Fibroblast of lung (primary cell): Measurements from ENCODE around the gene SYT7. TPM values are rescaled to one million over a fixed set of nuclear protein-coding genes. Genes with fewer than 3 reads are reported as not detected.
A peak's percentile ranks its signal among the peaks of the same experiment; 100 is the strongest.

ENCODE experiments used
- DNase-seq, 2 donors: peaks; one replicate each; pipeline versions ENCODE4 v3.0.0 to v3.0.0-alpha.2; 2010; ENCODE audit warnings: low read depth in 2 of 2
- H2AFZ ChIP-seq: 2 replicates; pipeline ENCODE4 v1.5.1; 2012; ENCODE audit warnings: low read length, control low read depth, inconsistent platforms
- H3K27ac ChIP-seq: 2 replicates; pipeline ENCODE4 v1.5.1; 2011; ENCODE audit warnings: low read length, control low read depth; ENCODE audit not compliant: insufficient read depth
- H3K27me3 ChIP-seq: 2 replicates; pipeline ENCODE4 v1.5.1; 2011; ENCODE audit warnings: mild to moderate bottlenecking, low read length; ENCODE audit not compliant: control insufficient read depth, insufficient read depth
- H3K36me3 ChIP-seq: 2 replicates; pipeline ENCODE4 v1.5.1; 2011; ENCODE audit warnings: low read length; ENCODE audit not compliant: control insufficient read depth, insufficient read depth
- H3K4me1 ChIP-seq: 2 replicates; pipeline ENCODE4 v1.5.1; 2011; ENCODE audit warnings: low read length; ENCODE audit not compliant: control insufficient read depth, insufficient read depth; ENCODE audit errors: extremely low read depth
- H3K4me2 ChIP-seq: 2 replicates; pipeline ENCODE4 v1.5.1; 2011; ENCODE audit warnings: low read length, control low read depth; ENCODE audit not compliant: insufficient read depth; ENCODE audit errors: extremely low read depth
- H3K4me3 ChIP-seq, 4 experiments: fragments of 200-600 bp in 1 of 4; sonication (generic) in 1 of 4; replicated peaks in 1 of 4; 2 replicates each; pipeline ENCODE4 v1.5.1; 2011 to 2016; ENCODE audit warnings: low read length in 4 of 4, low read depth in 3 of 4, mild to moderate bottlenecking in 3 of 4, control low read depth in 2 of 4, inconsistent platforms in 1 of 4, mixed read lengths in 1 of 4; ENCODE audit not compliant: insufficient read depth in 1 of 4; ENCODE audit errors: control extremely low read depth in 1 of 4
- H3K79me2 ChIP-seq: 2 replicates; pipeline ENCODE4 v1.5.1; 2012; ENCODE audit warnings: mild to moderate bottlenecking, low read length, inconsistent platforms; ENCODE audit not compliant: control insufficient read depth, insufficient read depth
- H3K9ac ChIP-seq: 2 replicates; pipeline ENCODE4 v1.5.1; 2011; ENCODE audit warnings: mild to moderate bottlenecking, low read length, control low read depth; ENCODE audit not compliant: insufficient read depth
- H3K9me3 ChIP-seq: 2 replicates; pipeline ENCODE4 v1.5.1; 2012; ENCODE audit warnings: low read depth, low read length; ENCODE audit not compliant: control insufficient read depth, insufficient read depth
- H4K20me1 ChIP-seq: 2 replicates; pipeline ENCODE4 v1.5.1; 2011; ENCODE audit warnings: low read length; ENCODE audit not compliant: control insufficient read depth, insufficient read depth; ENCODE audit errors: extremely low read depth
- CTCF ChIP-seq, 2 donors: IDR thresholded peaks in 1 of 2; conservative IDR thresholded peaks in 1 of 2; 1 replicate in 1 of 2; 2 replicates in 1 of 2; pipeline ENCODE4 v1.5.1; 2011 to 2012; ENCODE audit warnings: low read length in 2 of 2, control low read depth in 1 of 2, inconsistent platforms in 1 of 2, low read depth in 1 of 2, mild to moderate bottlenecking in 1 of 2
- EZH2 ChIP-seq: IDR thresholded peaks from 2 replicates; pipeline ENCODE4 v1.5.1; 2012; ENCODE audit warnings: low read length, control low read depth, mild to moderate bottlenecking; ENCODE audit errors: missing control alignments
- polyA plus RNA-seq, 2 donors: library from polyadenylated mRNA; depleted of rRNA in 1 of 2; stranded (reverse) in 1 of 2; unstranded in 1 of 2; fragments of >200 nt; gene quantifications; 2 replicates each; pipeline ENCODE4 v1.2.1, GENCODE V29; 2011 to 2012; ENCODE audit warnings: missing spikeins in 1 of 2
- total RNA-seq: library from RNA; depleted of rRNA; stranded (reverse); fragments of >200 nt; gene quantifications from 2 replicates; pipeline ENCODE4 v1.2.1, GENCODE V29; 2014

The SYT7 gene
- total and polyA plus RNA-seq, 2 donors (not counting 1 experiment from before 2014, with no cell fraction given): 2.5 to 25.9 TPM

- H4K20me1 ChIP-seq: no peaks in the 10 kb centered on the region
- TF ChIP-seq CTCF (conservative IDR thresholded peaks at IDR 0.05 in 1 of 2, IDR thresholded peaks at IDR 0.05 in 1 of 2; ENCODE audit: low read depth in 1 of 2, low read length in 2 of 2) (peak; percentile 80 to 84), EZH2 (no peak)
These were observed 103.1 kb downstream of the SYT7 start for GRCh38 chr11:61477727-61478148.

GRCh38 chr11:61477126-61477525 is 103.8 kb downstream of the SYT7 start:
- Histone ChIP-seq H3K4me1 (no peaks in the 10 kb centered on the region), H3K36me3 (no peaks in the 10 kb centered on the region), H3K27me3 (no peaks in the 10 kb centered on the region), H2AFZ (no peak overlapping the region), H3K27ac (no peak overlapping the region), H3K4me2 (no peak overlapping the region), H3K9me3 (no peaks in the 10 kb centered on the region), H3K79me2 (no peaks in the 10 kb centered on the region), H3K4me3 (no peak overlapping the region), H4K20me1 (no peaks in the 10 kb centered on the region), H3K9ac (no peak overlapping the region)
- no peak for TF ChIP-seq CTCF (conservative IDR thresholded peaks at IDR 0.05 in 1 of 2, IDR thresholded peaks at IDR 0.05 in 1 of 2; ENCODE audit: low read depth in 1 of 2, low read length in 2 of 2)
- no peak for TF ChIP-seq EZH2
- DNase-seq: no peak

More at GRCh38 chr11:61477727-61478148, 103.1 kb downstream of the SYT7 start:
- H3K4me3 ChIP-seq: no peak overlapping the region
- H3K27ac ChIP-seq: no peak overlapping the region
- H3K4me2 ChIP-seq: no peak overlapping the region
- H3K79me2 ChIP-seq: no peaks in the 10 kb centered on the region
- peak in 1 of 2 donors; percentile 29 for DNase-seq
- no peaks in the 10 kb centered on the region for H3K4me1 ChIP-seq
- no peaks in the 10 kb centered on the region for H3K9me3 ChIP-seq
- H2AFZ ChIP-seq: no peak overlapping the region
- no peak overlapping the region for H3K9ac ChIP-seq
- no peaks in the 10 kb centered on the region for H3K36me3 ChIP-seq
- H3K27me3 ChIP-seq: no peaks in the 10 kb centered on the region

GRCh38 chr11:61476371-61476770 is 104.5 kb downstream of the SYT7 start:
- H3K27me3 ChIP-seq: no peaks in the 10 kb centered on the region
- TF ChIP-seq CTCF (conservative IDR thresholded peaks at IDR 0.05 in 1 of 2, IDR thresholded peaks at IDR 0.05 in 1 of 2; ENCODE audit: low read depth in 1 of 2, low read length in 2 of 2) (no peak), EZH2 (no peak)
- H3K36me3 ChIP-seq: no peaks in the 10 kb centered on the region
- H4K20me1 ChIP-seq: no peaks in the 10 kb centered on the region
- H3K27ac ChIP-seq: no peak overlapping the region
- no peak for DNase-seq
- H3K4me3 ChIP-seq: no peak overlapping the region
- no peaks in the 10 kb centered on the region for H3K4me1 ChIP-seq
- no peak overlapping the region for H2AFZ ChIP-seq
- H3K79me2 ChIP-seq: no peaks in the 10 kb centered on the region
- no peaks in the 10 kb centered on the region for H3K9me3 ChIP-seq
- H3K4me2 ChIP-seq: no peak overlapping the region
- H3K9ac ChIP-seq: no peak overlapping the region
